HG03066 (cell line): ENCODE measurements around the gene AKR1D1.
"Not testable (repeated sequence)": the region's sequence is repeated elsewhere in the genome, so short reads cannot be mapped to it uniquely, and the experiment has no call there.

Experiments used
- ATAC-seq: cut with Tn5 transposase; IDR thresholded peaks from one replicate; pipeline ENCODE4 v1.9.1; 2021; ENCODE audit warnings: low read depth; ENCODE audit not compliant: unreplicated experiment

AKR1D1 gene

DNA sequence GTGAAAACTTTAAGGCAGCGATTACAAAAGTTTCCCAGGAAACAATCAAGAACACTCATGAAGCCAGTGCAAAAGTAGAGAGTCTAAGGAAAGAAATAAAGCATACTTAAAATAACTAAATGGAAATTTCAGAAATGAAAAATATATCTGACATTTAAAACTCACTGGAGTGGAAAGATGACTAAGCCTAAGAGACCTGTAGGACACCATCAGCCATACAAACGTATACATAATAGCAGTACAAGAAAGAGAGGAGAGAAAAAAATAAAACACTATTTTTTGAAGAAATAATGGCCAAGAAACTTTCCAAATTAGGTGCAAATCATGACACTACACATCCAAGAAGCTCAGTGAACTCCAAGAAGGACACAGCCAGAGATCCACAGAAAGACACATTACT lies 5.4 kb upstream of the AKR1D1 start:
- no peak for ATAC-seq

DNA sequence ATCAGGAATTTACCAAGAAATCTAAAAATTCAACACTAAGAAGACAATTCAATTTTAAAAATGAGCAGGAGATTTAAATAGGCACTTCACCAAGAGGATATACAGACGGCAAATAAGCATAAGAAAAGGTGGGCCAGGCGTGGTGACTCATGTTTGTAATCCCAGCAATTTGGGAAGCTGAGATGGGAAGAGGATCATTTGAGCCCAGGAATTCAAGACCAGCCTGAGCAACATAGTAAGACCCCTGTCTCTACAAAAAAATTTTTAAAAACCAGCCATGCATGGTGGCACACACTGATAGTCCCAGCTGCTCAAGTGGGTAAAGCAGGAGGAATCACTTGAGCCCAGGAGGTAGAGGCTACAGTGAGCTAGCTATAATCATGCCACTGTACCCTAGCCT lies 3.5 kb upstream of the AKR1D1 start:
- no peak for ATAC-seq

DNA sequence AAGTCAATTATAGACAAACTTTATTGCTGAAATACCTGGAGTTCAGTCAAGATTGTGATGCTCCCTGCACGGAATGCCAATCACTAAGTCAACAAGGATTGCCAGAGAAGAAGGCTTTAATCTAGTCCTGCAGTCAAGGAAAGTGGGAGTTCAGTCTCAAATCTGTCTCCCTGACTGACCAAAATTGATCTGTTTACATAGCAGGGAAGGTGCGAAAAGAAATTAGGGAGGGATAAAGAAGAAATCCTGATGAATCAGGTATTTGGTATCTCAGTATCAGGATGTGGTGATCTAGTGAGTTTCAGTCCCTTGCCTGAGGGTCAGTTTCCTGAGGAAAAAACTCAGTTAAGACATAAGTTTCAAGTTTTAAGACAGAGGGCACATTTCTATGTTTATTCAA lies 2.1 kb upstream of the AKR1D1 start:
- no peak for ATAC-seq

DNA sequence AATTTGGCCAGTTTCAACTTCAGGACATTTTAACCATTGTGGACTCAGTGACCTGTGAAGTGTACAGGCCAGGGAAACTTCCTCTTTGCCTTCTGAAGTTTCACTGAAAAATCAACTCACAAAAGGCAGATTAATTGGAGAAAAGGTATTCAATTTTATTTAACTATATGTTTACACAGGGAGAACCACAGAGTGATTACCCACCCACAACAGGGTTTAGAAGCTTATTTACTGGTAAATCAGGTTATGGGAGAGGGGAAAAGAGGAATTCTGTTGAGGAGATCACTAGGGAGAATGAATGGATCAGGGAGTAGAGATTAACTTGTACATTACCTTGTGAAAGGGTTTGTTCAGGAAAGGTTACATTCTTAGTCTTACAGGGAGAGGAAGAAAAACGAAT lies 1.7 kb upstream of the AKR1D1 start:
- ATAC-seq, result no peak

DNA sequence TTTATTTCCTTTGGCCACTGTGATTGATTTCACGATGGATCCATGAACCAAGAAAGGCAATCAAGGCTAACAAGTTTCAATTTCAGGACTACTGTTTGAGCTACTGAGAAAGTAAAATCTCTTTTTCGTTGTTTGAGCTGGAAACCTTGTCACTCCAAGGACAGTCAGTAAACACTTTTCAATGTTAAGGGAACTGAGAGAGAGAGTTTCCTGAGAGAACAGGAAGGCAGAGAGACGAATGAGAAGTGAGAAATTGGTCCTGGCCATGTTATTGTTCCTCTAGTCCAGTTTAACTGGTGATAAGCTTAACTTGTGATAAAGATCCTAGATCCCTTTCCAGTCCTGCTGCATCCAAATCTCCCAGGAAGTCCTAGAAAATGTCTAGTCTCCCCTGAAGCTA lies 909 bp upstream of the AKR1D1 start:
- ATAC-seq, result no peak

DNA sequence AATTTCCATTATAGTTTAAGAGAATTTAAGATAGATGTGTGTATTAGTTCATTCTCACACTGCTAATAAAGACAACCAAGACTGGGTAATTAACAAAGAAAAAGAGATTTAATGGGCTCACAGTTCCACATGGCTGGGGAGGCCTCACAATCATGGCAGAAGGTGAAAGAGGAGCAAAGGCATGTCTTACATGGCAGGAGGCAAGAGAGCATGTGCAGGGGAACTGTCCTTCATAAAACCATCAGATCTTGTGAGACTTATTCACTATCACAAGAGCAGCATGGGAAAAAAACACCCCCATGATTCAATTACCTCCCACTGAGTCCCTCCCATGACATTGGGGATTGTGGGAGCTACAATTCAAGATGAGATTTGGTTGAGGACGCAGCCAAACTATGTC lies 473 bp upstream of the AKR1D1 start:
- not testable (repeated sequence) for ATAC-seq

DNA sequence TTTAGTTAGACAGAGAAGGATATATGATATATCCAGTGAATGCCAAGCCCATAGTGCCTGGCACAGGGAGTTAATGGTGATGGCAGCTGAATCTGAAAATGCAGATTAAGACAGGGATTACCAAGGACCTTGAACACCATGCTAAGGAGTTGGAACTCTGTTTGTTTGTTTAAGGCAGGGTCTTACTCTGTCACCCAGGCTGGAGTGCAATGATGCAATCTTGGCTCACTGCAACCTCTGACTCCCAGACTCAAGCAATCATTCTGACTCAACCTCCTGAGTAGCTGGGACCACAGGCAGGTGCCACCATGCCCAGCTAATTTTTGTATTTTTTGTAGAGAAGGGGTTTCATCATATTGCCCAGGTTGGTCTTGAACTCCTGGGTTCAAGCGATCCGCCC lies 1.6 kb downstream of the AKR1D1 start:
- ATAC-seq, result no peak

DNA sequence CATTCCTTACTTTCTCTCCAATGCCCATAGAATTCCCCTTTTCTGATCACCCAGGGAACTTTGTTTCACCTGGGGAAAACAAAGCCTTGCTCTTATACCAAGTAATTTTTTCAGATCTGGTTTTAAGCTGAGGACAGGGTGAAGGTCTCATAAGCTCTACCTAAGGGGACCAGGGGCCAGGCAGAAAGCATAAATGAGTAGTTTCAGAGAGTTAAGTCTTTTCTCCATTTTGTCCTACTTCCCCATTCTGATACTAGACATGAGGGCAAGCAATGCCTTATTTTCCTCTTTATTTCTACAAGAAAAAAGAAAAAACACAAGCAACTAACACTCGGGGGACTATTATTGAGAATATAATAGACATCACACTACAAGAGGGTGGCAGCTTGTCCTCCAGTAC lies 2.9 kb downstream of the AKR1D1 start:
- ATAC-seq, result no peak

DNA sequence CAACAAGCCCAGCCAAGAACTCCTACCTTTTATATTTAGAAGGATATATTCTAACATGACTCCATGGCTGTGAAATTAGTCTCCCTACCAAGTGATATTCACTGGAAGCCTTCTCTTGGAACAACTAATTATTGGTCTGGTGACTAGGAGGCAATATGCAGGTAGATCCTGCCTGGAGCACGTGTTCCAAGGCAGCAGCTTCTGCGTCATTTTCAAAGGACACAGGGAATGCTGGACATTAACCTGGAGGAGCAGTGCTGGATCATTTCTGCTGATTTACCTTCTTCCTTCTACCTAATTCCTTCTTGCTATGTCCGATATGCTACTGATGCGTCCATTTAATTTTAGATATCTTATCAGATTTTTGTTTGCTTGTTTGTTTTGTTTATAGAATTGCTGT lies 5.6 kb downstream of the AKR1D1 start:
- ATAC-seq, result no peak

DNA sequence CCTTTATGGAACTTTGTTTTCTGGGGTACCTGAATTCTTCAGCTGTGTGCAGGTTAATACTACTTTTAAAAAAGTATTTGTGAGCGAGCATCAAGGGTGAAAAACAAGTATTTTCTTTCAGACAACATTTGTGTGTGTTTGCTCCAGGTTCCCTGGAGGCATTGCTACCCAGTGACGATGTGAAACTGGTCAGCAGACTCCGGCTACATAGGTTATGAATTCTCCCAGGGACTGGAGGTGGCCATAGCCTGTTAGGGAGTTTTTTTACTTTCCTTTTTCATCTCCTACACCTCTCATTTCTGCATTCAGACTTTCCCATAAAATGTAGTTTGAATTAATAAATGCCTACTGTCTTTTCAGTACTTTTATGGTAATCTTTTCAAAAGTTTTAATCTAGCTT lies 7.6 kb downstream of the AKR1D1 start:
- no peak for ATAC-seq

DNA sequence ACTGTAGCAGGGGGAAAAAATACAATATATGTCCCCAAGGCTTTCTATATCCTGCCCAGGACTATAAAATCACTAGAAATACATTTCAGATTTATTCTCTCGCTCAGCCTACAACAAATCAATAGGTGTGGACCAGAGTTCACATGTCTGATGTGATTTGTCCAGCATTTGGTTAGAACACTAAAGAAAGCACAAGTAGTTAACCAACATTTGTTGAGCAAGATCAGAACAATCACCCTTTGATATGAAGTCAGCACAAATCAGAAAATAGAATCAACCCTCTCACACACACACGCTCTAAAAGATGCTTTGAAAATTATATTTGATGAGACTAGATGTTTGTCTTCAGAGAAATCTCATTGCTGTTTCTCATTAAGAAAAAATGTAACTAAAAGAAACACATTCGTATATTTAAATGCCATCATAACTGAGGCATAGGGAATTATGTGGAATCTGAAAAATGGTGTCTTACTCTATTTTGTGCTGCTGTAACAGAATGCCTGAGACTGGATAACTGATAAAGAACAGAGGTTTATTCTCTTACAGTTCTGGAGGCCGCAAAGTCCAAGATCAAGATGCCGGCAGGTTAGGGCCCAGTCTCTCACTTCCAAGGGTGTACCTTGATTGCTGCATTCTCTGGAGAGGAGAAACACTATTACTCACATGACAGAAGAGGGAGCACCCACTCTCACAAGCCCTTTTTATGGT lies 10.5 kb downstream of the AKR1D1 start:
- ATAC-seq, result no peak

DNA sequence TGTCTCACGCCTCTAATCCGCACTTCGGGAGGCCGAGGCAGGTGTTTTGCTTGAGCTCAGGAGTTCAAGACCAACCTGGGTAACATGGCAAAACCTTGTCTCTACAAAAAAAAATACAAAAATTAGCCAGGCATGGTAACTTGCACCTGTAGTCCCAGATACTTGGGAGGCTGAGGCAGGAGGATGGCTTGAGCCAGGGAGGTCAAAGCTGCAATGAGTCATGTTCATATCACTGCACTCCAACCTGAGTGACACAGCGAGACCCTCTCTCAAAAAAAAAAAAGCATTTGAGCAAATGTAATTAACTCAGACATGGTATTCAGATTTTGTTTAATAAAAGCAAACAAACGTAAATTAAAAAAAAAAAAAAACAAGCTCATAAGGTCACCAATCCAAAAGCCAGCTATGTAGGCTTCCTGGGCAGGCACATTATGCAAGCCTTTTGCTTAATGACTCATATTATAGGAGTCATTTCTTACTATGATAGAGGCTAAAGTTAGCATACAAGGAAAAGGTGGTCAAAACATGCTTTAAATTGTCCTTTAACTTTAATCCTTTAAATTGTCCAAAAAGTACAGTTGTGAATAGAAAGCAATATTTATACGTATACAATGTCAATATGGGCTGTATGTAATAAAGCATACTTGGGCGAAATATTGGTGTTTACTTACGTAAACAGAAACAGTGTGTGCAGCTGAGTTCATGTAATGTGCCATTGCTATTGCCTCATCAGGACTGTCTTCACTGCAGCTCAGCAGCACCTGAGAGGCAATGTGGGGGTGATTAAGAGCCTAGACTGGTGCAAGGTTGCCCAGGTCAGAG lies 13.0 kb downstream of the AKR1D1 start:
- no peak for ATAC-seq

DNA sequence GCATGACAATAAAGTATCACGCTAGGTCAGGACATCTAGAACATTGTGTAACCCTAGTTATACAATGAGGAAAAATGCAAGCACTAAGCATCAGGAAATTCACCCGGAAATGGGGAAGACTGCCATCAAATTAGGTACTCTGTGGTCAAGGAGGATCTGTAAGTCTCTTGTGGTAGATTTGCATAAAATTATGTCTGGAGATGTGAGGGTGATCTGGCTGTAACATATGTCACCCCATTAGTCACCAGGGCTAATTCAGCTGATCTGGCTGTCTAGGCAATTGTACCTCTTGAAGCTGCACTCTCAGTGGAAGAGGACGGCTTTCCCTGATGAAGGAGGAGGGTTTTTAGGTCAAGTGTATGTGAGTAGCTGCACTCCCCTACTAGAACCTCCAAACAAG lies 14.8 kb downstream of the AKR1D1 start:
- ATAC-seq, result no peak

DNA sequence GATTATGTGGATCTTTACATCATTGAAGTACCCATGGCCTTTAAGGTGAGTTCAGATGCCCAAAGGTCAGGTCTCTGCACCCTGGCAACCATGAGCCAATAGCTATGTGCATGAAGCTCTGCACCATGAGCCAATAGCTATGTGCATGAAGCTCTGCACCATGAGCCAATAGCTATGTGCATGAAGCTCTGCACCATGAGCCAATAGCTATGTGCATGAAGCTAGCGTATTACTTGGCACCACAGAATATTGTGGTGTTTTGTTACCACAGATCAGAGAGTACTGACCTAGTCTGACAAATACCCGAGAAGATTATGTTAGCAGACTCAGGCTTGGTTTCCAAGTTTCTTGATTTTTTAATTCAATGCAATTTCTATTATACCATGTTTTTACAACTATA lies 15.6 kb downstream of the AKR1D1 start:
- ATAC-seq, result not testable (repeated sequence)

DNA sequence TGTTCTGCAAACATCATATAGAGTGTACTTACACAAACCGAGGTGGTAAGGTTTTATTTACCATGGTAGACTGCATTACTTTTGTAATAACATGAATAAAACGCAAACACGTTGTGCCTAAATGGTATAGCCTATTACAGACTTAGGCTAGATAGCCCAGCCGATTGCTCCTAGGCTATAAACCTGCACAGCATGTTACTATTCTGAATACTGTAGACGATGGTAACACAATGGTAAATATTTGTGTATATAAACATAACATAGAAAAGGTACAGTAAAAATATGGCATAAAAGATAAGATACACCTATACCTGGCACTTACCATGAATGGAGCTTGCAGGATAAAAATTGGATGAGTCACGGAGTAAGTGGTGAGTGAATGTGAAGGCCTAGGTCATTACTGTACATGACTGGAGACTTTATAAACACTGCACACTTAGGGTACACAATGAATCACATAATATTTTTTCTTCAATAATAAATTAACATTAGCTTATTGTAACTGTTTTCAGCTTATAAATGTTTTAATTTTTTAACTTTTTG lies 16.3 kb downstream of the AKR1D1 start:
- ATAC-seq, result no peak

DNA sequence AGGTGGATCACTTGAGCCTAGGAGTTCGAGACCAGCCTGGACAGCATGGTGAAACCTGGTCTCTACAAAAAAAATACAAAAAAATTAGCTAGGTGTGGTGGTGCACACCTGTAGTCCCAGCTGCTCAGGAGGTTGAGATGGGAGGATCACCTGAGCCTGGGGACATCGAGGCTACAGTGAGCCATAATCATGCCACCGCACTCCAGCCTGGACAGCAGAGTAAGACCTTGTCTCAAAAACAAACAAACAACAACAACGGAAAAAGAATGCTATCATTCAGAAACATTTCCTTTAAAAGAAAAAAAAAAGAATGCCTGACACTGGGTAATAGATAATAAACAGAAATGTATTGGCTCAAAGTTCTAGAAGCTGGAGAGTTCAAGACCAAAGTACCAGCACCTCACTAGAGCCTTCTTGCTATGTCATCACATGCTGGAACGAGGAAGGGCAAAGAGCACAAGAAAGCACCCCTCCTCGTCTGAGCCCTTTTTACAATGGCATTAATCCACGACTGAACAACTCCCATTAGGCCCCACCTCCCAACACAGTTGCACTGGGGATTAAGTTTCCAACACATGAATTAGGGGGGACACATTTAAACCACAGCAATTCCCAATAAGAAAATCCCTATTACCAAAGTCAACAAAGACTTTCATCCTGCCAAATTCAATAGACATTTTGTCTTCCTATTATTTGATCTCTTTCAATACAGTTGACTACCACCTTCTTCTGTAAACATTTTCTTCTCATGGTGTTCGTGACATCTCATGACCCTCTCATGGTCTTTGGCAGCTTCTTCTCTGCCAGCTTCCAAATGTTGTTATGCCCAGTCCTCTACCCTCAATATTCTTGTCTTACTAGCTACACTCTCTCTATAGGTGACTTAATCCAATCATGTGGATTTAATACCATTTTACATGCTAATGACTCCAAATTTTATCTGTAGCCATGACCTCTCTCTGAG lies 20.0 kb downstream of the AKR1D1 start:
- ATAC-seq, result no peak

DNA sequence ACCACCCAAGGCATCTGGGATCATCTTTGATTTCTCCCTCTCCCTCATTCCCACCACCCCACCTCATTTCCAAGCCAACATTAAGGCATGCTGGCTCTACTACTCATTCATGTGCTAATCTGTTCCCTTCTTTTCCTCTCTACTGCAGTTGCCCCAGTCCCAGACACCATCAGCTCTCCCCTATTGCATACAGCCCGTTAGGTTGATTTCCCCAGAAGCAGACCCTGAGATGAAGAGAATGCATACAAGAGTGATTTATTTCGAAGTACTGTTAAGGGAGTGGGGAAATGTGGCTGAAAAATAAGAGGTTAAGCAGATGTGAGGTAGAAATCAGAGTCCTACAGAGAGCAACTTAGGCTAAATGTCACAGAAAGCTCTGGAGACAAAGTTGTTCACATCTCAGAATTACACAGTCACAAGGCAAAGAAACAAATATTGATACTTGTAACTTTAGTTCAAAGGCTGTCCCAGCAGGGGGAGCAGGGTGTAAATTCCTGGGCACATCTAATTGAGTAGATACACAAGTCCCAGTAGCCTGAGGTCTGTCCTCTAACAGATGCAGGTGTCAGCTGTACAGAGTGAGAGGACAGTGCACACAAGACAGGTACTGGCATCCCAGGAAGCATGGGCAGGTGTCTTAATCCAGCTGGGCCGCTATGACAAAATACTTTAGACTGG lies 20.9 kb downstream of the AKR1D1 start:
- no peak for ATAC-seq

DNA sequence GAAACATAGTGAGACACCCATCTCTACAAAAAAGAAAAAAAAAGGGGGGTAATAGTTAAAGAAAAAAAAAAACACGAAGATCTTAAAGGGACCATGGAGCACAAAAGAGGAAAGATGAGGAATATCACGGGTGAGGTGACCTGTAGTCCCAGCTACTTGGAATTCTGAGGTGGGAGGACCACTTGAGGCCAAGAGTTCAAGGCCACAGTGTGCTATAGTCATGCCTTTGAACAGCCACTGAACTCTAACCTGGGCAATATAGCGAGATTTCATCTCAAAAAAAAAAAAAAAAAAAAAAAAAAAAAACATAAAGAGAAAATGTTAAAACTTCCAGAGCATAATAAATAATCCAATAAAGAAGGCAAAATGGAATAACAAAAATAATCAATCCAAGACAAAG lies 23.6 kb downstream of the AKR1D1 start:
- ATAC-seq, result no peak

DNA sequence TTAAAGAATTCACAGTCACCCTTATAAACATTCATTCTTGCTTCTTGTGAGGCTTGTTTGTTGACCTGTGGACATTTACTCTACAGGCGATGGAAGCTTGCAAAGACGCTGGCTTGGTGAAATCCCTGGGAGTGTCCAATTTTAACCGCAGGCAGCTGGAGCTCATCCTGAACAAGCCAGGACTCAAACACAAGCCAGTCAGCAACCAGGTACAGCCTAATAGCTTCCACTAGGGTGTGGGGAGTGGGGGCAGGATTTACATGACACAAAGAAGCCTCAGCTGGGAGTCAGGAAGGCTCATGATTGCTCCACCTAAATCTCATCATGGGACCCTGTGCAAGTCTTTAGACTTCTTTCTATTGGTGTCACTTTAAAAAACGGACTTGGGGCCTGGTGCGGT lies 29.0 kb downstream of the AKR1D1 start:
- ATAC-seq, result no peak

DNA sequence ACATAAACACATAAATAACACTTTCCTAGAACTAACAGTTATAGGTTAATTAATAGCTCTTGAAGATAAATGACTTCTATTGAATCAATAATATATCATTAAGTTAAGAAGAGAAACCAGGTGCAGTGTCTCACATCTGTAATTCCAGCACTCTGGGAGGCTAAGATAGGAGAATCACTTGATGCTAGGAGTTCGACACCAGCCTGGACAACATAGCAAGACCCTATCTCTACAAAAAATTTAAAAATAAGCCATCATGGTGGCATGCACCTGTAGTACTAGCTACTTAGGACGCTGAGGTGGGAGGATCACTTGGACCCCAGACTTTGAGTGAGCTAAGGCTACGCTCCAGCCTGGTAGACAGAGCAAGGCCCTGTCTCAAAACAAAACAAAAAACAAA lies 38.8 kb downstream of the AKR1D1 start:
- no peak for ATAC-seq
